Renal cortical epithelial cell (primary cell): ENCODE measurements around the gene CPNE7. TPM values are rescaled to one million over a fixed set of nuclear protein-coding genes. Genes with fewer than 3 reads are reported as not detected.

Experiments used
- DNase-seq: peaks from one replicate; pipeline ENCODE4 v3.0.0-alpha.2; 2011; ENCODE audit warnings: low read depth
- total RNA-seq: library from RNA; depleted of rRNA; stranded (reverse); fragments of >200 nt; gene quantifications from 2 replicates; pipeline ENCODE4 v1.2.3, GENCODE V29; 2014

Gene CPNE7
- total RNA-seq, 1 donor from 2014 or later: 11.9 TPM

- DNase-seq: no peak
Observed at GRCh38 chr16:89602952-89603590, 27.5 kb downstream of the CPNE7 start.

GRCh38 chr16:89604764-89605163, 29.2 kb downstream of the CPNE7 start:
- no peak for DNase-seq

GRCh38 chr16:89605186-89605970, 29.8 kb downstream of the CPNE7 start:
- no peak for DNase-seq

GRCh38 chr16:89606006-89606405, 30.4 kb downstream of the CPNE7 start:
- DNase-seq: no peak

- no peak for DNase-seq
Observed at GRCh38 chr16:89607453-89607852, 31.9 kb downstream of the CPNE7 start.

- DNase-seq: no peak
Observed at GRCh38 chr16:89607937-89608740, 32.6 kb downstream of the CPNE7 start.

GRCh38 chr16:89610108-89610453, 34.5 kb downstream of the CPNE7 start:
- no peak for DNase-seq

GRCh38 chr16:89612415-89613166, 37.0 kb downstream of the CPNE7 start:
- DNase-seq: no peak

GRCh38 chr16:89613231-89613953, 37.8 kb downstream of the CPNE7 start, which contains the start of gene DPEP1:
DPEP1 (plus strand) TSS chr16:89613642; CDS start chr16:89630411, 16,769 bp downstream.
- DNase-seq: no peak

- DNase-seq: no peak
Observed at GRCh38 chr16:89613954-89614459, 38.4 kb downstream of the CPNE7 start.

- no peak for DNase-seq
Observed at GRCh38 chr16:89615176-89615575, 39.6 kb downstream of the CPNE7 start.

- no peak for DNase-seq
Observed at GRCh38 chr16:89615596-89616090, 40.1 kb downstream of the CPNE7 start.

GRCh38 chr16:89616623-89617022, 41.1 kb downstream of the CPNE7 start:
- no peak for DNase-seq

GRCh38 chr16:89617036-89617435, 41.5 kb downstream of the CPNE7 start:
- no peak for DNase-seq

GRCh38 chr16:89618109-89618998, 42.8 kb downstream of the CPNE7 start:
- DNase-seq: peak; percentile 56

GRCh38 chr16:89619840-89620239, 44.3 kb downstream of the CPNE7 start:
- DNase-seq: no peak

- DNase-seq: no peak
Observed at GRCh38 chr16:89620406-89620841, 44.9 kb downstream of the CPNE7 start.

- DNase-seq: no peak
Observed at GRCh38 chr16:89621136-89621697, 45.7 kb downstream of the CPNE7 start.

GRCh38 chr16:89621698-89622409, 46.3 kb downstream of the CPNE7 start:
- DNase-seq: no peak
